ENCODE measurements around the gene UPK1B.

UPK1B gene

GRCh38 chr3:119205209-119205608 lies 31.8 kb downstream of the UPK1B start:
- Histone ChIP-seq H3K27me3 (replicated peaks; ENCODE audit: insufficient read depth, low read length) (no peaks in the 10 kb centered on the region), H3K36me3 (replicated peaks; ENCODE audit: insufficient read depth, low read length) (no peaks in the 10 kb centered on the region), H3K9me2 (replicated peaks; ENCODE audit: insufficient read depth, low read length) (no peaks in the 10 kb centered on the region), H3K4me2 (ENCODE audit: low read depth, low read length) (no peak overlapping the region), H3F3A (ENCODE audit: insufficient read depth, low read length) (no peaks in the 10 kb centered on the region; the same call in 1 of the 2 replicates), H4K20me1 (ENCODE audit: insufficient read depth, low read length) (no peaks in the 10 kb centered on the region), H3K27ac (ENCODE audit: low read length) (no peak overlapping the region), H3K4me1 (ENCODE audit: low read length) (peaks cover 25% of the 10 kb centered on the region), H3K79me2 (ENCODE audit: low read length) (no peaks in the 10 kb centered on the region), H2AFZ (ENCODE audit: low read length) (no peak overlapping the region), H3K9ac (ENCODE audit: low read length) (no peak overlapping the region), H3K9me3 (replicated peaks; ENCODE audit: insufficient read depth, low read length) (no peaks in the 10 kb centered on the region), H3K4me3 (ENCODE audit: low read length) (no peak overlapping the region)
- TF ChIP-seq EZH2phosphoT487 (IDR thresholded peaks at IDR 0.05; ENCODE audit: low read length): no peak
- no peak for TF ChIP-seq EZH2 (optimal IDR thresholded peaks at IDR 0.05; ENCODE audit: low read depth, low read length)
- DNase-seq: no peak

- Histone ChIP-seq H3K27ac (ENCODE audit: low read length) (no peak overlapping the region), H3K79me2 (ENCODE audit: low read length) (no peaks in the 10 kb centered on the region), H3K4me1 (ENCODE audit: low read length) (peaks cover 25% of the 10 kb centered on the region), H3K9me3 (replicated peaks; ENCODE audit: insufficient read depth, low read length) (no peaks in the 10 kb centered on the region), H3K4me2 (ENCODE audit: low read depth, low read length) (no peak overlapping the region), H3K9ac (ENCODE audit: low read length) (no peak overlapping the region), H3F3A (ENCODE audit: insufficient read depth, low read length) (no peaks in the 10 kb centered on the region; the same call in 1 of the 2 replicates), H4K20me1 (ENCODE audit: insufficient read depth, low read length) (no peaks in the 10 kb centered on the region), H3K27me3 (replicated peaks; ENCODE audit: insufficient read depth, low read length) (no peaks in the 10 kb centered on the region), H2AFZ (ENCODE audit: low read length) (no peak overlapping the region), H3K4me3 (ENCODE audit: low read length) (no peak overlapping the region), H3K9me2 (replicated peaks; ENCODE audit: insufficient read depth, low read length) (no peaks in the 10 kb centered on the region), H3K36me3 (replicated peaks; ENCODE audit: insufficient read depth, low read length) (no peaks in the 10 kb centered on the region)
- DNase-seq: no peak
- no peak for TF ChIP-seq EZH2 (optimal IDR thresholded peaks at IDR 0.05; ENCODE audit: low read depth, low read length)
- TF ChIP-seq CTCF (IDR thresholded peaks at IDR 0.05; ENCODE audit: low read length): no peak
- TF ChIP-seq EZH2phosphoT487 (IDR thresholded peaks at IDR 0.05; ENCODE audit: low read length): no peak
These were observed 32.3 kb downstream of the UPK1B start for GRCh38 chr3:119205685-119206084.

- no peaks in the 10 kb centered on the region for H3K27me3 ChIP-seq (replicated peaks; ENCODE audit: insufficient read depth, low read length)
- H2AFZ ChIP-seq (ENCODE audit: low read length): no peak overlapping the region
- H3K36me3 ChIP-seq (replicated peaks; ENCODE audit: insufficient read depth, low read length): no peaks in the 10 kb centered on the region
- peak overlapping the region; percentile 20 for H3K4me2 ChIP-seq (ENCODE audit: low read depth, low read length)
- no peaks in the 10 kb centered on the region; the same call in 1 of the 2 replicates for H3F3A ChIP-seq (ENCODE audit: insufficient read depth, low read length)
- no peaks in the 10 kb centered on the region for H3K79me2 ChIP-seq (ENCODE audit: low read length)
- peak; percentile 31 for DNase-seq
- H3K9me2 ChIP-seq (replicated peaks; ENCODE audit: insufficient read depth, low read length): no peaks in the 10 kb centered on the region
- peak overlapping the region; percentile 8; the same call in 1 of the 2 replicates for H3K27ac ChIP-seq (ENCODE audit: low read length)
- H4K20me1 ChIP-seq (ENCODE audit: insufficient read depth, low read length): no peaks in the 10 kb centered on the region
- no peak overlapping the region for H3K9ac ChIP-seq (ENCODE audit: low read length)
- no peaks in the 10 kb centered on the region for H3K9me3 ChIP-seq (replicated peaks; ENCODE audit: insufficient read depth, low read length)
- TF ChIP-seq EZH2phosphoT487 (IDR thresholded peaks at IDR 0.05; ENCODE audit: low read length) (no peak), CTCF (IDR thresholded peaks at IDR 0.05; ENCODE audit: low read length) (no peak), EZH2 (optimal IDR thresholded peaks at IDR 0.05; ENCODE audit: low read depth, low read length) (no peak)
- peaks cover 25% of the 10 kb centered on the region for H3K4me1 ChIP-seq (ENCODE audit: low read length)
- H3K4me3 ChIP-seq (ENCODE audit: low read length): no peak overlapping the region
These were observed 33.5 kb downstream of the UPK1B start for GRCh38 chr3:119206611-119207511.

- Histone ChIP-seq H3K36me3 (replicated peaks; ENCODE audit: insufficient read depth, low read length) (no peaks in the 10 kb centered on the region), H3K27ac (ENCODE audit: low read length) (peak overlapping the region; percentile 8; the same call in 1 of the 2 replicates), H2AFZ (ENCODE audit: low read length) (no peak overlapping the region), H3K9me3 (replicated peaks; ENCODE audit: insufficient read depth, low read length) (no peaks in the 10 kb centered on the region), H3K4me2 (ENCODE audit: low read depth, low read length) (peak overlapping the region; percentile 20), H4K20me1 (ENCODE audit: insufficient read depth, low read length) (no peaks in the 10 kb centered on the region), H3K9me2 (replicated peaks; ENCODE audit: insufficient read depth, low read length) (no peaks in the 10 kb centered on the region), H3F3A (ENCODE audit: insufficient read depth, low read length) (no peaks in the 10 kb centered on the region; the same call in 1 of the 2 replicates), H3K4me1 (ENCODE audit: low read length) (peaks cover 25% of the 10 kb centered on the region), H3K79me2 (ENCODE audit: low read length) (no peaks in the 10 kb centered on the region), H3K9ac (ENCODE audit: low read length) (no peak overlapping the region), H3K27me3 (replicated peaks; ENCODE audit: insufficient read depth, low read length) (no peaks in the 10 kb centered on the region), H3K4me3 (ENCODE audit: low read length) (no peak overlapping the region)
- DNase-seq: no peak
- TF ChIP-seq CTCF (IDR thresholded peaks at IDR 0.05; ENCODE audit: low read length) (no peak), EZH2phosphoT487 (IDR thresholded peaks at IDR 0.05; ENCODE audit: low read length) (no peak), EZH2 (optimal IDR thresholded peaks at IDR 0.05; ENCODE audit: low read depth, low read length) (no peak)
These were observed 34.1 kb downstream of the UPK1B start for GRCh38 chr3:119207512-119207875.

Data from MM.1S (cell line).